K562 (cell line): ENCODE data around the gene SPON1.

ENCODE experiments used
- AFF4 ChIP-seq: sonication (generic); formaldehyde crosslinking; IDR thresholded peaks from 2 replicates; pipeline ENCODE4 v1.8.0; 2023; ENCODE audit warnings: mild to moderate bottlenecking, missing genetic modification reagents
- CTCF ChIP-seq, 3 experiments: IDR thresholded peaks in 2 of 3; conservative IDR thresholded peaks in 1 of 3; 2 replicates each; pipeline ENCODE4 v1.5.1; 2011 to 2012; ENCODE audit warnings: low read length in 3 of 3, mild to moderate bottlenecking in 3 of 3, control low read depth in 2 of 3, improper control_type of control experiment in 1 of 3, inconsistent platforms in 1 of 3, low read depth in 1 of 3, mixed read lengths in 1 of 3, moderate library complexity in 1 of 3; ENCODE audit not compliant: insufficient read depth in 2 of 3
- EZH2 ChIP-seq: IDR thresholded peaks from 2 replicates; pipeline ENCODE4 v1.6.1; 2012; ENCODE audit warnings: low read depth, mild to moderate bottlenecking, inconsistent platforms, low read length, borderline replicate concordance
- HMGXB4 ChIP-seq: sonication (generic); formaldehyde crosslinking; IDR thresholded peaks from 2 replicates; pipeline ENCODE4 v1.8.1; 2023; ENCODE audit warnings: mild to moderate bottlenecking, missing genetic modification reagents
- JUN ChIP-seq, 2 experiments: sonication (generic) in 1 of 2; formaldehyde crosslinking in 1 of 2; IDR thresholded peaks; 2 replicates each; pipeline versions ENCODE4 v1.6.1 to v1.8.0; 2012 to 2022; ENCODE audit warnings: borderline replicate concordance in 2 of 2, mild to moderate bottlenecking in 2 of 2, improper control_type of control experiment in 1 of 2, low read depth in 1 of 2, low read length in 1 of 2, missing genetic modification reagents in 1 of 2
- KDM1A ChIP-seq, 2 experiments: fragments of 450-650 bp; IDR thresholded peaks; 2 replicates each; pipeline ENCODE4 v1.6.1; 2016; ENCODE audit warnings: mild to moderate bottlenecking in 2 of 2
- TCF3 ChIP-seq: sonication (generic); formaldehyde crosslinking; IDR thresholded peaks from 2 replicates; pipeline ENCODE4 v1.4.0; 2020; ENCODE audit warnings: mild to moderate bottlenecking, missing genetic modification reagents
- ZBTB17 ChIP-seq: fragments of 450-650 bp; formaldehyde crosslinking; IDR thresholded peaks from 2 replicates; pipeline ENCODE4 v1.4.0; 2020; ENCODE audit warnings: mild to moderate bottlenecking
- ZNF184 ChIP-seq: sonication (generic); formaldehyde crosslinking; IDR thresholded peaks from 2 replicates; pipeline ENCODE4 v1.5.0; 2020; ENCODE audit warnings: missing genetic modification reagents
- TF ChIP-seq, protein P1 (sequence below): sonication (generic); formaldehyde crosslinking; IDR thresholded peaks from 2 replicates; pipeline ENCODE4 v1.8.1; 2022; ENCODE audit warnings: missing genetic modification reagents
- TF ChIP-seq, protein P2 (sequence below): fragments of 250-450 bp; sonication (Bioruptor Pico); IDR thresholded peaks from 2 replicates; pipeline ENCODE4 v1.8.0; 2022; ENCODE audit warnings: moderate library complexity, mild to moderate bottlenecking, inconsistent platforms
- TF ChIP-seq, protein P3 (sequence below): fragments of 450-650 bp; IDR thresholded peaks from 2 replicates; pipeline ENCODE4 v1.6.1; 2017; ENCODE audit warnings: mild to moderate bottlenecking, moderate library complexity

DNA sequence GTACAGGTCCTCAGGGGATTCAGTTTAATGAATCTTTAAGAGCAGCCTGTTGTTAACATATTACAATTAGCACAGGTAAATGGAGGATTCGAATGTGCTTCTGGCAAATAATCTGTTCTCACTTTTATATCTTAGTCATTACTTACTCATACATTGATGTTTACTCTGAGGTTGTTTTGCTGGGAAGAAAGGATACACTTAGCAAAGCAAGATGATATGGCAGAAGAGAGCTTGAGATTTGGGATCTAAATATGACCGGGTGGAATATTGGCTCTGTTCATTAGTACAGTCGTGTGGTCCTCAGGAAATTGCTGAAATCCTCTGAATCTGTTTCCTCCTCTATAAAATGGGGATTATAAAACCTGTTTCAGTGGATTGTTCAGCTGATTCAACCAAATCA lies 59.7 kb downstream of the SPON1 start:
- TF ChIP-seq, protein P1, sequence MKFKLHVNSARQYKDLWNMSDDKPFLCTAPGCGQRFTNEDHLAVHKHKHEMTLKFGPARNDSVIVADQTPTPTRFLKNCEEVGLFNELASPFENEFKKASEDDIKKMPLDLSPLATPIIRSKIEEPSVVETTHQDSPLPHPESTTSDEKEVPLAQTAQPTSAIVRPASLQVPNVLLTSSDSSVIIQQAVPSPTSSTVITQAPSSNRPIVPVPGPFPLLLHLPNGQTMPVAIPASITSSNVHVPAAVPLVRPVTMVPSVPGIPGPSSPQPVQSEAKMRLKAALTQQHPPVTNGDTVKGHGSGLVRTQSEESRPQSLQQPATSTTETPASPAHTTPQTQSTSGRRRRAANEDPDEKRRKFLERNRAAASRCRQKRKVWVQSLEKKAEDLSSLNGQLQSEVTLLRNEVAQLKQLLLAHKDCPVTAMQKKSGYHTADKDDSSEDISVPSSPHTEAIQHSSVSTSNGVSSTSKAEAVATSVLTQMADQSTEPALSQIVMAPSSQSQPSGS, result no peak
- TF ChIP-seq CTCF (IDR thresholded peaks at IDR 0.05 in 2 of 3, conservative IDR thresholded peaks at IDR 0.05 in 1 of 3; ENCODE audit: insufficient read depth in 2 of 3, low read depth in 1 of 3, low read length in 3 of 3), result no peak
- TF ChIP-seq TCF3 (CRISPR knock-in tag), result no peak
- TF ChIP-seq, protein P2, sequence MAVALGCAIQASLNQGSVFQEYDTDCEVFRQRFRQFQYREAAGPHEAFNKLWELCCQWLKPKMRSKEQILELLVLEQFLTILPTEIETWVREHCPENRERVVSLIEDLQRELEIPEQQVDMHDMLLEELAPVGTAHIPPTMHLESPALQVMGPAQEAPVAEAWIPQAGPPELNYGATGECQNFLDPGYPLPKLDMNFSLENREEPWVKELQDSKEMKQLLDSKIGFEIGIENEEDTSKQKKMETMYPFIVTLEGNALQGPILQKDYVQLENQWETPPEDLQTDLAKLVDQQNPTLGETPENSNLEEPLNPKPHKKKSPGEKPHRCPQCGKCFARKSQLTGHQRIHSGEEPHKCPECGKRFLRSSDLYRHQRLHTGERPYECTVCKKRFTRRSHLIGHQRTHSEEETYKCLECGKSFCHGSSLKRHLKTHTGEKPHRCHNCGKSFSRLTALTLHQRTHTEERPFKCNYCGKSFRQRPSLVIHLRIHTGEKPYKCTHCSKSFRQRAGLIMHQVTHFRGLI (CRISPR knock-in tag), result no peak
- TF ChIP-seq AFF4 (CRISPR knock-in tag), result no peak
- no peak for TF ChIP-seq JUN (IDR thresholded peaks at IDR 0.05; ENCODE audit: borderline replicate concordance, low read depth, low read length)
- TF ChIP-seq JUN (CRISPR knock-in tag; IDR thresholded peaks at IDR 0.05; ENCODE audit: borderline replicate concordance), result no peak
- TF ChIP-seq, protein P3, sequence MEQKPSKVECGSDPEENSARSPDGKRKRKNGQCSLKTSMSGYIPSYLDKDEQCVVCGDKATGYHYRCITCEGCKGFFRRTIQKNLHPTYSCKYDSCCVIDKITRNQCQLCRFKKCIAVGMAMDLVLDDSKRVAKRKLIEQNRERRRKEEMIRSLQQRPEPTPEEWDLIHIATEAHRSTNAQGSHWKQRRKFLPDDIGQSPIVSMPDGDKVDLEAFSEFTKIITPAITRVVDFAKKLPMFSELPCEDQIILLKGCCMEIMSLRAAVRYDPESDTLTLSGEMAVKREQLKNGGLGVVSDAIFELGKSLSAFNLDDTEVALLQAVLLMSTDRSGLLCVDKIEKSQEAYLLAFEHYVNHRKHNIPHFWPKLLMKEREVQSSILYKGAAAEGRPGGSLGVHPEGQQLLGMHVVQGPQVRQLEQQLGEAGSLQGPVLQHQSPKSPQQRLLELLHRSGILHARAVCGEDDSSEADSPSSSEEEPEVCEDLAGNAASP, result no peak
- TF ChIP-seq HMGXB4 (CRISPR knock-in tag), result no peak
- TF ChIP-seq EZH2, result no peak
- TF ChIP-seq KDM1A (IDR thresholded peaks at IDR 0.05), result no peak
- TF ChIP-seq ZBTB17 (CRISPR knock-in tag), result no peak
- no peak for TF ChIP-seq ZNF184 (CRISPR knock-in tag)
